Measurements from ENCODE around the gene TAB2.

The TAB2 gene

GRCh38 chr6:149385998-149386646 is 68.6 kb downstream of the TAB2 start:
- TF ChIP-seq ZNF8 (CRISPR knock-in tag; IDR thresholded peaks at IDR 0.05) = no peak
- TF ChIP-seq ZFP30 (CRISPR knock-in tag; IDR thresholded peaks at IDR 0.05) = no peak
- no peak for TF ChIP-seq ZNF565 (CRISPR knock-in tag; conservative IDR thresholded peaks at IDR 0.05; ENCODE audit: low read depth)
- TF ChIP-seq TSHZ2 (CRISPR knock-in tag; IDR thresholded peaks at IDR 0.05) = no peak
- TF ChIP-seq TOX (CRISPR knock-in tag; IDR thresholded peaks at IDR 0.05; ENCODE audit: borderline replicate concordance) = no peak
- no peak for TF ChIP-seq CSDC2 (CRISPR knock-in tag; IDR thresholded peaks at IDR 0.05)
- TF ChIP-seq PATZ1 (CRISPR knock-in tag; IDR thresholded peaks at IDR 0.05; ENCODE audit: borderline replicate concordance) = no peak
- TF ChIP-seq ZNF70 (CRISPR knock-in tag; IDR thresholded peaks at IDR 0.05) = no peak
- TF ChIP-seq TCF4 (CRISPR knock-in tag; IDR thresholded peaks at IDR 0.05; ENCODE audit: borderline replicate concordance) = no peak
- TF ChIP-seq GLIS3 (CRISPR knock-in tag; IDR thresholded peaks at IDR 0.05) = no peak
- TF ChIP-seq BACH2 (CRISPR knock-in tag; IDR thresholded peaks at IDR 0.05; ENCODE audit: borderline replicate concordance) = no peak
- TF ChIP-seq ISL1 (CRISPR knock-in tag; IDR thresholded peaks at IDR 0.05) = no peak
- TF ChIP-seq CREB5 (CRISPR knock-in tag; IDR thresholded peaks at IDR 0.05; ENCODE audit: low read depth) = no peak
- TF ChIP-seq ZFP3 (CRISPR knock-in tag; IDR thresholded peaks at IDR 0.05) = no peak
- TF ChIP-seq ESRRG (CRISPR knock-in tag; IDR thresholded peaks at IDR 0.05) = no peak
- ATAC-seq = no peak

GRCh38 chr6:149387779-149388512 is 70.4 kb downstream of the TAB2 start:
- TF ChIP-seq OSR1 (CRISPR knock-in tag; IDR thresholded peaks at IDR 0.05) (no peak), ISL1 (CRISPR knock-in tag; IDR thresholded peaks at IDR 0.05) (no peak), POU6F1 (CRISPR knock-in tag; IDR thresholded peaks at IDR 0.05; ENCODE audit: borderline replicate concordance, low read depth) (no peak), TCF4 (CRISPR knock-in tag; IDR thresholded peaks at IDR 0.05; ENCODE audit: borderline replicate concordance) (no peak), ZFP3 (CRISPR knock-in tag; IDR thresholded peaks at IDR 0.05) (no peak), ZNF8 (CRISPR knock-in tag; IDR thresholded peaks at IDR 0.05) (no peak), CSDC2 (CRISPR knock-in tag; IDR thresholded peaks at IDR 0.05) (no peak), RARB (CRISPR knock-in tag; IDR thresholded peaks at IDR 0.05) (no peak), CREB5 (CRISPR knock-in tag; IDR thresholded peaks at IDR 0.05; ENCODE audit: low read depth) (no peak), GLIS3 (CRISPR knock-in tag; IDR thresholded peaks at IDR 0.05) (no peak), CSRNP3 (CRISPR knock-in tag; IDR thresholded peaks at IDR 0.05) (no peak), ZFP30 (CRISPR knock-in tag; IDR thresholded peaks at IDR 0.05) (no peak), ZNF565 (CRISPR knock-in tag; conservative IDR thresholded peaks at IDR 0.05; ENCODE audit: low read depth) (no peak), ZC3H10 (CRISPR knock-in tag; IDR thresholded peaks at IDR 0.05) (no peak), PPARA (CRISPR knock-in tag; IDR thresholded peaks at IDR 0.05; ENCODE audit: borderline replicate concordance) (no peak), BACH2 (CRISPR knock-in tag; IDR thresholded peaks at IDR 0.05; ENCODE audit: borderline replicate concordance) (no peak), TOX (CRISPR knock-in tag; IDR thresholded peaks at IDR 0.05; ENCODE audit: borderline replicate concordance) (no peak)
- no peak for ATAC-seq

Data from SK-N-SH treated with all-trans-retinoic acid at 6 μM for 48 hours (cell line).